H1 (cell line): ENCODE results near the gene ATG5. TPM values are rescaled to one million over a fixed set of nuclear protein-coding genes. Genes with fewer than 3 reads are reported as not detected.
"Not testable (repeated sequence)": the region's sequence is repeated elsewhere in the genome, so short reads cannot be mapped to it uniquely, and the experiment has no call there.

Experiments used
- CTCF ChIA-PET: fragments of 300-600 bp; sonication (Branson Sonifier 250); formaldehyde crosslinking; loops from one replicate; lab custom pipeline; 2021; ENCODE audit not compliant: partially characterized antibody; lab: Charles Lee
- POLR2A ChIA-PET: fragments of 300-600 bp; sonication (Branson Sonifier 250); formaldehyde crosslinking; loops from one replicate; lab custom pipeline; 2021; ENCODE audit warnings: inconsistent platforms; ENCODE audit not compliant: partially characterized antibody; lab: Charles Lee
- DNase-seq, 2 experiments: peaks; one replicate each; pipeline versions ENCODE4 v3.0.0 to v3.0.0-alpha.2; 2010 to 2022; ENCODE audit warnings: low spot score in 2 of 2, low read depth in 1 of 2, mixed read lengths in 1 of 2
- FAIRE-seq: peaks from 2 replicates; lab custom pipeline; 2011; peaks lifted over from hg19 to GRCh38; lab: Jason Lieb, UNC
- H2AFZ ChIP-seq: 2 replicates; pipeline ENCODE4 v1.8.1; 2012; ENCODE audit warnings: low read length, inconsistent platforms
- H2AK5ac ChIP-seq: 2 replicates; pipeline ENCODE4 v1.6.1; 2013; ENCODE audit warnings: low read depth, low read length
- H2BK120ac ChIP-seq: replicated peaks from 2 replicates; pipeline ENCODE3; 2013; ENCODE audit warnings: low read depth, low read length, inconsistent platforms
- H2BK12ac ChIP-seq: 2 replicates; pipeline ENCODE4 v1.6.1; 2013; ENCODE audit warnings: low read depth, low read length
- H2BK15ac ChIP-seq: 2 replicates; pipeline ENCODE4 v1.6.1; 2013; ENCODE audit warnings: low read length
- H2BK20ac ChIP-seq: 2 replicates; pipeline ENCODE4 v1.6.1; 2013; ENCODE audit warnings: low read length
- H2BK5ac ChIP-seq: 2 replicates; pipeline ENCODE4 v1.6.1; 2013; ENCODE audit warnings: low read depth, low read length
- H3K14ac ChIP-seq: 2 replicates; pipeline ENCODE4 v1.6.1; 2013; ENCODE audit warnings: inconsistent platforms; ENCODE audit not compliant: insufficient read length
- H3K18ac ChIP-seq: 2 replicates; pipeline ENCODE4 v1.6.1; 2013; ENCODE audit warnings: low read length; ENCODE audit errors: extremely low read depth
- H3K23ac ChIP-seq: 2 replicates; pipeline ENCODE4 v1.6.1; 2013; ENCODE audit warnings: inconsistent platforms; ENCODE audit not compliant: insufficient read length
- H3K23me2 ChIP-seq: 2 replicates; pipeline ENCODE4 v1.6.1; 2013; ENCODE audit warnings: low read depth, low read length
- H3K27ac ChIP-seq: 2 replicates; pipeline ENCODE4 v1.6.1; 2011; ENCODE audit warnings: low read depth, low read length, inconsistent platforms
- H3K27me3 ChIP-seq, 4 experiments: replicated peaks in 1 of 4; 1 replicate in 1 of 4; 2 replicates in 3 of 4; pipeline versions ENCODE4 v1.6.1 to v1.8.1; 2011 to 2013; ENCODE audit warnings: low read length in 3 of 4, mild to moderate bottlenecking in 3 of 4, inconsistent platforms in 2 of 4, mixed read lengths in 2 of 4, moderate library complexity in 1 of 4; ENCODE audit not compliant: control insufficient read depth in 3 of 4, insufficient read depth in 3 of 4; ENCODE audit errors: extremely low read depth in 1 of 4
- H3K36me3 ChIP-seq, 4 experiments: 2 replicates each; pipeline versions ENCODE4 v1.6.1 to v1.8.1; 2011 to 2013; ENCODE audit warnings: mild to moderate bottlenecking in 4 of 4, low read length in 3 of 4, moderate library complexity in 2 of 4, control low read depth in 1 of 4, inconsistent platforms in 1 of 4; ENCODE audit not compliant: insufficient read depth in 4 of 4, control insufficient read depth in 2 of 4
- H3K4ac ChIP-seq: replicated peaks from 2 replicates; pipeline ENCODE3; 2013; ENCODE audit warnings: low read length, low read depth, mixed read lengths, inconsistent platforms; ENCODE audit not compliant: insufficient read length
- H3K4me1 ChIP-seq, 4 experiments: replicated peaks in 1 of 4; 1 replicate in 1 of 4; 2 replicates in 3 of 4; pipeline versions ENCODE4 v1.6.1 to v1.8.1; 2011 to 2013; ENCODE audit warnings: low read length in 3 of 4, inconsistent platforms in 2 of 4, mixed read lengths in 1 of 4; ENCODE audit not compliant: insufficient read depth in 4 of 4, control insufficient read depth in 3 of 4
- H3K4me2 ChIP-seq, 2 experiments: 2 replicates each; pipeline versions ENCODE4 v1.6.1 to v1.8.1; 2011 to 2013; ENCODE audit warnings: low read depth in 2 of 2, low read length in 2 of 2, control low read depth in 1 of 2, inconsistent platforms in 1 of 2, mild to moderate bottlenecking in 1 of 2; ENCODE audit not compliant: insufficient read depth in 1 of 2
- H3K4me3 ChIP-seq, 4 experiments: fragments of 200-600, 300-600 bp in 1 of 4; sonication (generic), shearing (Covaris generic), sonication (Bioruptor Twin) in 1 of 4; 2 replicates each; pipeline versions ENCODE4 v1.5.1 to v1.8.1; 2011 to 2016; ENCODE audit warnings: low read length in 4 of 4, low read depth in 3 of 4, control low read depth in 2 of 4, inconsistent platforms in 2 of 4, mild to moderate bottlenecking in 2 of 4, mixed read lengths in 1 of 4, moderate library complexity in 1 of 4; ENCODE audit not compliant: insufficient read depth in 2 of 4; ENCODE audit errors: extremely low read depth in 1 of 4
- H3K56ac ChIP-seq: replicated peaks from 2 replicates; pipeline ENCODE3; 2013; ENCODE audit warnings: low read depth, mild to moderate bottlenecking, mixed read lengths, low read length, inconsistent platforms; ENCODE audit not compliant: insufficient read length
- H3K79me1 ChIP-seq: 2 replicates; pipeline ENCODE4 v1.6.1; 2013; ENCODE audit warnings: low read depth, low read length, control low read depth
- H3K79me2 ChIP-seq, 2 experiments: 2 replicates each; pipeline versions ENCODE4 v1.6.1 to v1.8.1; 2012 to 2013; ENCODE audit warnings: low read length in 2 of 2, mild to moderate bottlenecking in 2 of 2, inconsistent platforms in 1 of 2; ENCODE audit not compliant: insufficient read depth in 2 of 2, control insufficient read depth in 1 of 2
- H3K9ac ChIP-seq, 4 experiments: replicated peaks in 1 of 4; 1 replicate in 1 of 4; 2 replicates in 3 of 4; pipeline versions ENCODE4 v1.6.1 to v1.8.1; 2011 to 2013; ENCODE audit warnings: low read depth in 3 of 4, low read length in 3 of 4, control low read depth in 2 of 4, mild to moderate bottlenecking in 2 of 4, moderate library complexity in 2 of 4, inconsistent platforms in 1 of 4; ENCODE audit errors: extremely low read depth in 1 of 4
- H3K9me3 ChIP-seq, 2 experiments: 2 replicates each; pipeline versions ENCODE4 v1.6.1 to v1.8.1; 2012 to 2013; ENCODE audit warnings: mild to moderate bottlenecking in 2 of 2, moderate library complexity in 2 of 2, control low read depth in 1 of 2, inconsistent platforms in 1 of 2, low read depth in 1 of 2, low read length in 1 of 2, mixed read lengths in 1 of 2; ENCODE audit not compliant: insufficient read depth in 2 of 2
- H4K20me1 ChIP-seq, 2 experiments: replicated peaks in 1 of 2; 2 replicates each; pipeline versions ENCODE3 to v1.8.1; 2011 to 2013; ENCODE audit warnings: inconsistent platforms in 2 of 2, low read length in 2 of 2, mild to moderate bottlenecking in 1 of 2; ENCODE audit not compliant: insufficient read depth in 2 of 2, control insufficient read depth in 1 of 2
- H4K5ac ChIP-seq: 2 replicates; pipeline ENCODE4 v1.6.1; 2013; ENCODE audit warnings: low read length, low read depth, mixed read lengths, inconsistent platforms; ENCODE audit not compliant: insufficient read length
- H4K8ac ChIP-seq: 2 replicates; pipeline ENCODE4 v1.8.0; 2013; ENCODE audit warnings: mild to moderate bottlenecking, moderate library complexity, low read length, inconsistent platforms; ENCODE audit not compliant: insufficient read depth; ENCODE audit errors: extremely low read depth
- H4K91ac ChIP-seq: replicated peaks from 2 replicates; pipeline ENCODE3; 2013; ENCODE audit warnings: low read length, mixed read lengths, inconsistent platforms; ENCODE audit not compliant: insufficient read length
- WGBS, 2 experiments: shearing (Covaris generic) in 1 of 2; methylation state at CpG; one replicate each; pipeline versions ENCODE4 v1.1.6 to v1.1.7; 2013 to 2015; ENCODE audit warnings: low lambda C conversion rate in 2 of 2, mixed read lengths in 2 of 2, inconsistent platforms in 1 of 2, low coverage in 1 of 2, missing lambda C conversion rate in 1 of 2; ENCODE audit not compliant: insufficient replicate concordance in 2 of 2, insufficient coverage in 1 of 2, insufficient read length in 1 of 2; ENCODE audit errors: extremely low coverage in 1 of 2, missing lambda C conversion rate in 1 of 2; 5-methylcytosine and 5-hydroxymethylcytosine counted together
- polyA plus RNA-seq, 7 experiments: library from polyadenylated mRNA; depleted of rRNA in 3 of 7; stranded (reverse) in 5 of 7; unstranded in 2 of 7; fragments of >200 nt in 5 of 7; fragments of 200-250 nt in 2 of 7; gene quantifications; 1 replicate in 5 of 7; 2 replicates in 1 of 7; 4 replicates in 1 of 7; pipeline versions ENCODE4 v1.2.1 to v1.2.3, GENCODE V29; 2011 to 2013; ENCODE audit warnings: missing spikeins in 2 of 7, mixed read lengths in 2 of 7
- total RNA-seq: library from RNA; stranded (reverse); fragmentation: NEBNext Ultra II Directional; extraction: Animal tissue kit (Norgen Biotek cat#: 25700); gene quantifications from 2 replicates; pipeline ENCODE4 v1.2.1, GENCODE V29; 2021

The ATG5 gene
- total and polyA plus RNA-seq, 2 of the 8 experiments (the other 6 are each of a cell fraction or from before 2014, with no cell fraction given) = 18.2 to 39.0 TPM

DNA sequence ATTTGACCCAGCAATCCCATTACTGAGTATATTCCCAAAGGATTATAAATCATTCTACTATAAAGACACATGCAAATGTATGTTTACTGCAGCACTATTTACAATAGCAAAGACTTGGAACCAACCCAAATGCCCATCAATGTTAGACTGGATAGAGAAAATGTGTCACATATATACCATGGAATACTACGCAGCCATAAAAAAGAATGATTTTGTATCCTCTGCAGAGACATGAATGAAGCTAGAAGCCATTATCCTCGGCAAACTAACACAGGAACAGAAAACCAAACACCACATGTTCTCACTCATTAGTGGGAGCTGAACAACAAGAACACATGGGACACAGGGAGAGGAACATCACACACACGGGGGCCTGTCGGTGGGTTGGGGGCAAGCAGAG is 57.1 kb downstream of the ATG5 start:
- H3K23me2 ChIP-seq, H2BK5ac ChIP-seq, FAIRE-seq: not testable (repeated sequence)

DNA sequence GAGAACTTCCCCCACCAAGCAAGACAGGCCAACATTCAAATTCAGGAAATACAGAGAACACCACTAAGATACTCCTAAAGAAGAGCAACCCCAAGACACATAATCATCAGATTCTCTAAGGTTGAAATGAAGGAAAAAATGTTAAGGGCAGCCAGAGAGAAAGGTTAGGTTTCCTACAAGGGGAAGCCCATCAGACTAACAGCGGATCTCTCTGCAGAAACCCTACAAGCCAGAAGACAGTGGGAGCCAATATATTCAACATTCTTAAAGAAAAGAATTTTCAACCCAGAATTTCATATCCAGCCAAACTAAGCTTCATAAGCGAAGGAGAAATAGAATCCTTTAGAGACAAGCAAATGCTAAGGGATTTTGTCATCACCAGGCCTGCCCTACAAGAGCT is 61.1 kb downstream of the ATG5 start:
- H3K23me2 ChIP-seq, H2BK15ac ChIP-seq, FAIRE-seq, H3K27ac ChIP-seq, H3K56ac ChIP-seq, H4K8ac ChIP-seq, DNase-seq, H2BK20ac ChIP-seq, H3K23ac ChIP-seq, H2AK5ac ChIP-seq, H3K36me3 ChIP-seq, H2BK12ac ChIP-seq, H3K4me2 ChIP-seq, H3K4me1 ChIP-seq, H3K9me3 ChIP-seq, H3K79me1 ChIP-seq, H3K9ac ChIP-seq, H3K4me3 ChIP-seq, H2BK120ac ChIP-seq, H2BK5ac ChIP-seq, H4K91ac ChIP-seq, H2AFZ ChIP-seq, H4K5ac ChIP-seq, H4K20me1 ChIP-seq, H3K18ac ChIP-seq, H3K4ac ChIP-seq, H3K27me3 ChIP-seq, H3K14ac ChIP-seq: not testable (repeated sequence)
- POLR2A ChIA-PET = interaction anchor here (0.6 kb wide), 1 partner anchor 29 kb away, joined by 3 read pairs; no protein-coding TSS in a partner anchor
- 92% methylated on average over 2 of the region's 2 CpGs; no CpG with 5 or more reads in 1 of the 2 experiments for WGBS, 2 experiments
- peaks cover 0 to 52% of the 10 kb centered on the region in 2 experiments; a peak in 2 of 4 replicates for H3K79me2 ChIP-seq
- CTCF ChIA-PET = interaction anchor here (1.8 kb wide), 1 partner anchor 9 kb away, joined by 4 read pairs; no protein-coding TSS in a partner anchor

More for the DNA sequence above, 57.1 kb downstream of the ATG5 start:
- H3K4me3 ChIP-seq, POLR2A ChIA-PET, H4K8ac ChIP-seq, H4K5ac ChIP-seq, H2AFZ ChIP-seq, H2BK20ac ChIP-seq, H3K4me2 ChIP-seq, H2BK12ac ChIP-seq, H3K9me3 ChIP-seq, H2BK120ac ChIP-seq, H3K4ac ChIP-seq, H3K18ac ChIP-seq, H3K27ac ChIP-seq, H2AK5ac ChIP-seq, H3K9ac ChIP-seq, H3K14ac ChIP-seq, H4K91ac ChIP-seq, DNase-seq, H3K27me3 ChIP-seq, H3K23ac ChIP-seq, H3K56ac ChIP-seq, H4K20me1 ChIP-seq, H3K79me1 ChIP-seq, H2BK15ac ChIP-seq, H3K4me1 ChIP-seq: not testable (repeated sequence)
- Histone ChIP-seq H3K36me3 (peaks cover 0 to 12% (median 0%) of the 10 kb centered on the region in 4 experiments; a peak in 2 of 8 replicates), H3K79me2 (peaks cover 3 to 82% of the 10 kb centered on the region in 2 experiments; a peak in 3 of 4 replicates)
- 93% methylated on average over 4 of the region's 4 CpGs; no CpG with 5 or more reads in 1 of the 2 experiments for WGBS, 2 experiments
- CTCF ChIA-PET = interaction anchor here (1.2 to 1.8 kb wide), 2 partner anchors 12 to 112 kb away, joined by 3 to 4 read pairs; no protein-coding TSS in a partner anchor
